HUES48 (cell line): ENCODE measurements around the gene RBBP8NL.

ENCODE experiments used
- H3K27ac ChIP-seq: one replicate; pipeline ENCODE4 v1.7.0; 2013; ENCODE audit warnings: low read depth, low read length, inconsistent platforms
- H3K27me3 ChIP-seq: 2 replicates; pipeline ENCODE4 v1.6.1; 2013; ENCODE audit warnings: mild to moderate bottlenecking, low read length; ENCODE audit not compliant: control insufficient read depth, insufficient read depth
- H3K36me3 ChIP-seq: 2 replicates; pipeline ENCODE4 v1.6.1; 2013; ENCODE audit warnings: low read length; ENCODE audit not compliant: control insufficient read depth, insufficient read depth
- H3K4me1 ChIP-seq: 2 replicates; pipeline ENCODE4 v1.6.1; 2013; ENCODE audit warnings: mild to moderate bottlenecking, low read length; ENCODE audit not compliant: control insufficient read depth, insufficient read depth
- H3K4me3 ChIP-seq: 2 replicates; pipeline ENCODE4 v1.5.1; 2013; ENCODE audit warnings: mild to moderate bottlenecking, low read depth, low read length
- H3K9ac ChIP-seq: 2 replicates; pipeline ENCODE4 v1.6.1; 2013; ENCODE audit warnings: mild to moderate bottlenecking, low read depth, low read length, moderate library complexity
- H3K9me3 ChIP-seq: 2 replicates; pipeline ENCODE4 v1.6.1; 2013; ENCODE audit warnings: low read length; ENCODE audit not compliant: control insufficient read depth, insufficient read depth

The RBBP8NL gene

GRCh38 chr20:62404112-62404665 lies 23.1 kb downstream of the RBBP8NL start:
- H3K27ac ChIP-seq = no peak overlapping the region
- no peak overlapping the region for H3K4me3 ChIP-seq

GRCh38 chr20:62403331-62403730 lies 24.0 kb downstream of the RBBP8NL start:
- Histone ChIP-seq H3K27ac (no peak overlapping the region), H3K4me3 (no peak overlapping the region), H3K9me3 (no peaks in the 10 kb centered on the region), H3K9ac (no peak overlapping the region), H3K36me3 (peaks cover 6% of the 10 kb centered on the region; the same call in 1 of the 2 replicates), H3K4me1 (peaks cover 6% of the 10 kb centered on the region; the same call in 1 of the 2 replicates), H3K27me3 (peaks cover 6% of the 10 kb centered on the region; the same call in 1 of the 2 replicates)

More at GRCh38 chr20:62404112-62404665, 23.1 kb downstream of the RBBP8NL start:
- Histone ChIP-seq H3K36me3 (peaks cover 6% of the 10 kb centered on the region; the same call in 1 of the 2 replicates), H3K27me3 (peaks cover 6% of the 10 kb centered on the region; the same call in 1 of the 2 replicates), H3K9me3 (no peaks in the 10 kb centered on the region), H3K4me1 (peaks cover 6% of the 10 kb centered on the region; the same call in 1 of the 2 replicates), H3K9ac (no peak overlapping the region)

GRCh38 chr20:62402456-62403150 lies 24.7 kb downstream of the RBBP8NL start:
- Histone ChIP-seq H3K27ac (no peak overlapping the region), H3K9ac (no peak overlapping the region), H3K4me3 (no peak overlapping the region), H3K27me3 (no peaks in the 10 kb centered on the region), H3K4me1 (peaks cover 6% of the 10 kb centered on the region; the same call in 1 of the 2 replicates), H3K9me3 (no peaks in the 10 kb centered on the region), H3K36me3 (peaks cover 6% of the 10 kb centered on the region; the same call in 1 of the 2 replicates)

- H3K27ac ChIP-seq = no peak overlapping the region
- H3K9me3 ChIP-seq = no peaks in the 10 kb centered on the region
- H3K4me3 ChIP-seq = no peak overlapping the region
- peaks cover 6% of the 10 kb centered on the region; the same call in 1 of the 2 replicates for H3K36me3 ChIP-seq
- H3K27me3 ChIP-seq = no peaks in the 10 kb centered on the region
- no peak overlapping the region for H3K9ac ChIP-seq
- 0 out of 2 replicates have a peak, but pooled peaks cover 3% of the 10 kb centered on the region for H3K4me1 ChIP-seq
These were observed 26.0 kb downstream of the RBBP8NL start for GRCh38 chr20:62401331-62401779.

- Histone ChIP-seq H3K36me3 (peaks cover 6% of the 10 kb centered on the region; the same call in 1 of the 2 replicates), H3K4me3 (no peak overlapping the region), H3K4me1 (no peaks in the 10 kb centered on the region)
These were observed 26.8 kb downstream of the RBBP8NL start for GRCh38 chr20:62400541-62400940.

GRCh38 chr20:62400021-62400420 lies 27.3 kb downstream of the RBBP8NL start:
- peaks cover 6% of the 10 kb centered on the region; the same call in 1 of the 2 replicates for H3K36me3 ChIP-seq
- no peaks in the 10 kb centered on the region for H3K9me3 ChIP-seq

More at GRCh38 chr20:62400541-62400940, 26.8 kb downstream of the RBBP8NL start:
- H3K27me3 ChIP-seq = no peaks in the 10 kb centered on the region
- H3K9me3 ChIP-seq = no peaks in the 10 kb centered on the region
- H3K27ac ChIP-seq = no peak overlapping the region
- H3K9ac ChIP-seq = no peak overlapping the region

GRCh38 chr20:62398120-62398821 lies 29.1 kb downstream of the RBBP8NL start:
- Histone ChIP-seq H3K27me3 (no peaks in the 10 kb centered on the region), H3K9ac (no peak overlapping the region), H3K9me3 (no peaks in the 10 kb centered on the region), H3K27ac (no peak overlapping the region), H3K4me3 (no peak overlapping the region), H3K4me1 (no peaks in the 10 kb centered on the region), H3K36me3 (peaks cover 6% of the 10 kb centered on the region; the same call in 1 of the 2 replicates)

More at GRCh38 chr20:62400021-62400420, 27.3 kb downstream of the RBBP8NL start:
- Histone ChIP-seq H3K4me3 (no peak overlapping the region), H3K27ac (no peak overlapping the region), H3K4me1 (no peaks in the 10 kb centered on the region), H3K27me3 (no peaks in the 10 kb centered on the region), H3K9ac (no peak overlapping the region)

GRCh38 chr20:62396367-62397239 lies 30.7 kb downstream of the RBBP8NL start:
- Histone ChIP-seq H3K27me3 (no peaks in the 10 kb centered on the region), H3K36me3 (no peaks in the 10 kb centered on the region), H3K9ac (no peak overlapping the region), H3K9me3 (no peaks in the 10 kb centered on the region), H3K4me1 (no peaks in the 10 kb centered on the region), H3K4me3 (no peak overlapping the region), H3K27ac (no peak overlapping the region)

GRCh38 chr20:62395311-62396242 lies 31.8 kb downstream of the RBBP8NL start:
- H3K27ac ChIP-seq = no peak overlapping the region
- no peak overlapping the region for H3K9ac ChIP-seq
- no peaks in the 10 kb centered on the region for H3K9me3 ChIP-seq
- H3K4me1 ChIP-seq = no peaks in the 10 kb centered on the region
- H3K27me3 ChIP-seq = no peaks in the 10 kb centered on the region
- H3K4me3 ChIP-seq = no peak overlapping the region
- H3K36me3 ChIP-seq = no peaks in the 10 kb centered on the region
